ENCODE measurements around the gene FBLL1. TPM values are rescaled to one million over a fixed set of nuclear protein-coding genes. Genes with fewer than 3 reads are reported as not detected.

FBLL1 gene
- total and polyA plus RNA-seq, 2 experiments from 2014 or later, result 2.3 to 6.0 TPM

DNA sequence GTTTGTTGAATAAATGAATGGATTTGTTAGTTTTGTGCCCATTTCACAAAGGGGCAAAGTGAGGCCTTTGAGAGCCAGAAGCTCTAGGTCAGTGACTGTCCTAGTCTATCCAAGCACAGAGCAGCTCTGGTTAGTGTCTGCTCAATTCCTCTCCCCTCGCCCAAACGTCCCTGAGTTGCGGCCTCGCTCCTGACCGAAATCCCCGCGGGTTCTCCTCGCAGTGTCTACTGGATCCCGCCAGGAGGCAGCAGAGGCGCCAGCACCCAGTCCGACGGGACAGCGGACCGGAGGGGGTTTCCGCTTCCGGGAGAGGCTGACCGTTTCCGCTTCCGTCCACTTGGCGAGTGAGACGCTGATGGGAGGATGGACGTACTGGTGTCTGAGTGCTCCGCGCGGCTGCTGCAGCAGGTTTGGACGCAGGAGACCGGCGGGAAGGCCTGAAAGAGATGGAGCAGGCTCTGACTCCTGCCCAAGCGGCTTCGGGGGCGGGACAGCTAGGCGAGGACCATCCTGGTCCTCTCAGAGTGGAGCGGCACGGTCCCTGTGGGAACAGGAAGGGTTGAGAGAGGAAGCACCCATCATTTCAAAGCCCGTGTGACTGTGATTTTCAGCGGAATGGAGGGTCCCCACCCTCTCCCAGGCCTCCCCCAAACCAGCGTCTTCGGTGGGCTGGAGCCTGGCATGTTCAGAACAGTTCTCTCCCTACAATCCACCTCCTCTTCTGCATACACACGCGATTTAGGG, 42.8 kb upstream of the FBLL1 start, which contains the start of gene RARS1 (continued):
- TF ChIP-seq, protein P1, sequence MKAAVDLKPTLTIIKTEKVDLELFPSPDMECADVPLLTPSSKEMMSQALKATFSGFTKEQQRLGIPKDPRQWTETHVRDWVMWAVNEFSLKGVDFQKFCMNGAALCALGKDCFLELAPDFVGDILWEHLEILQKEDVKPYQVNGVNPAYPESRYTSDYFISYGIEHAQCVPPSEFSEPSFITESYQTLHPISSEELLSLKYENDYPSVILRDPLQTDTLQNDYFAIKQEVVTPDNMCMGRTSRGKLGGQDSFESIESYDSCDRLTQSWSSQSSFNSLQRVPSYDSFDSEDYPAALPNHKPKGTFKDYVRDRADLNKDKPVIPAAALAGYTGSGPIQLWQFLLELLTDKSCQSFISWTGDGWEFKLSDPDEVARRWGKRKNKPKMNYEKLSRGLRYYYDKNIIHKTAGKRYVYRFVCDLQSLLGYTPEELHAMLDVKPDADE (IDR thresholded peaks at IDR 0.05), result peak; percentile 84
- TF ChIP-seq, protein P2, sequence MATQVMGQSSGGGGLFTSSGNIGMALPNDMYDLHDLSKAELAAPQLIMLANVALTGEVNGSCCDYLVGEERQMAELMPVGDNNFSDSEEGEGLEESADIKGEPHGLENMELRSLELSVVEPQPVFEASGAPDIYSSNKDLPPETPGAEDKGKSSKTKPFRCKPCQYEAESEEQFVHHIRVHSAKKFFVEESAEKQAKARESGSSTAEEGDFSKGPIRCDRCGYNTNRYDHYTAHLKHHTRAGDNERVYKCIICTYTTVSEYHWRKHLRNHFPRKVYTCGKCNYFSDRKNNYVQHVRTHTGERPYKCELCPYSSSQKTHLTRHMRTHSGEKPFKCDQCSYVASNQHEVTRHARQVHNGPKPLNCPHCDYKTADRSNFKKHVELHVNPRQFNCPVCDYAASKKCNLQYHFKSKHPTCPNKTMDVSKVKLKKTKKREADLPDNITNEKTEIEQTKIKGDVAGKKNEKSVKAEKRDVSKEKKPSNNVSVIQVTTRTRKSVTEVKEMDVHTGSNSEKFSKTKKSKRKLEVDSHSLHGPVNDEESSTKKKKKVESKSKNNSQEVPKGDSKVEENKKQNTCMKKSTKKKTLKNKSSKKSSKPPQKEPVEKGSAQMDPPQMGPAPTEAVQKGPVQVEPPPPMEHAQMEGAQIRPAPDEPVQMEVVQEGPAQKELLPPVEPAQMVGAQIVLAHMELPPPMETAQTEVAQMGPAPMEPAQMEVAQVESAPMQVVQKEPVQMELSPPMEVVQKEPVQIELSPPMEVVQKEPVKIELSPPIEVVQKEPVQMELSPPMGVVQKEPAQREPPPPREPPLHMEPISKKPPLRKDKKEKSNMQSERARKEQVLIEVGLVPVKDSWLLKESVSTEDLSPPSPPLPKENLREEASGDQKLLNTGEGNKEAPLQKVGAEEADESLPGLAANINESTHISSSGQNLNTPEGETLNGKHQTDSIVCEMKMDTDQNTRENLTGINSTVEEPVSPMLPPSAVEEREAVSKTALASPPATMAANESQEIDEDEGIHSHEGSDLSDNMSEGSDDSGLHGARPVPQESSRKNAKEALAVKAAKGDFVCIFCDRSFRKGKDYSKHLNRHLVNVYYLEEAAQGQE (IDR thresholded peaks at IDR 0.05; ENCODE audit: unreplicated experiment), result peak; percentile 41
- TF ChIP-seq JUNB (IDR thresholded peaks at IDR 0.05; ENCODE audit: unreplicated experiment) (no peak), EZH2phosphoT487 (IDR thresholded peaks at IDR 0.05; ENCODE audit: unreplicated experiment) (no peak)
- TF ChIP-seq, protein P3, sequence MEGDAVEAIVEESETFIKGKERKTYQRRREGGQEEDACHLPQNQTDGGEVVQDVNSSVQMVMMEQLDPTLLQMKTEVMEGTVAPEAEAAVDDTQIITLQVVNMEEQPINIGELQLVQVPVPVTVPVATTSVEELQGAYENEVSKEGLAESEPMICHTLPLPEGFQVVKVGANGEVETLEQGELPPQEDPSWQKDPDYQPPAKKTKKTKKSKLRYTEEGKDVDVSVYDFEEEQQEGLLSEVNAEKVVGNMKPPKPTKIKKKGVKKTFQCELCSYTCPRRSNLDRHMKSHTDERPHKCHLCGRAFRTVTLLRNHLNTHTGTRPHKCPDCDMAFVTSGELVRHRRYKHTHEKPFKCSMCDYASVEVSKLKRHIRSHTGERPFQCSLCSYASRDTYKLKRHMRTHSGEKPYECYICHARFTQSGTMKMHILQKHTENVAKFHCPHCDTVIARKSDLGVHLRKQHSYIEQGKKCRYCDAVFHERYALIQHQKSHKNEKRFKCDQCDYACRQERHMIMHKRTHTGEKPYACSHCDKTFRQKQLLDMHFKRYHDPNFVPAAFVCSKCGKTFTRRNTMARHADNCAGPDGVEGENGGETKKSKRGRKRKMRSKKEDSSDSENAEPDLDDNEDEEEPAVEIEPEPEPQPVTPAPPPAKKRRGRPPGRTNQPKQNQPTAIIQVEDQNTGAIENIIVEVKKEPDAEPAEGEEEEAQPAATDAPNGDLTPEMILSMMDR (conservative IDR thresholded peaks at IDR 0.05; ENCODE audit: low read depth in 2 of 2), result peak; percentile 77 to 95

DNA sequence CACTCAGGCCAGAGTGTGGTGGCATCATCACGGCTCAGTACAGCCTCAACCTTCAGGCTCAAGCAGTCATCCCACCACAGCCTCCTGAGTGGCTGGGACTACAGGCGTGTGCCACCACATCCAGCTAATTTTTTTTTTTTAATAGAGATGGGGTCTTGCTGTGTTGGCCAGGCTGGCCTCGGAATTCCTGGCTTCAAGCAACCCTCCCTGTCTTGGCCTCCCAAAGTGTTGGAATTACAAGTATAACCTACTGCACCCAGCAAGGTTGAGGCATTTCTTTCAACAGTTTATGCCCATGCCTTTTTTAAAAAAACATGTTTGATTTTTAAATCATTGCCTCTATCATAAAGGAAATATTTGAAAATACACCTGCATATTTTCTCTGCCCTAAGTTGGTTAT, 40.0 kb upstream of the FBLL1 start:
- H3K4me1 Mint-ChIP-seq, result peaks cover 11% of the 10 kb centered on the region
- peaks cover 5% of the 10 kb centered on the region; the same call in 1 of the 2 replicates for H3K4me1 ChIP-seq (ENCODE audit: insufficient read depth)
- H3F3A ChIP-seq (replicated peaks; ENCODE audit: low read depth), result 0 out of 2 replicates have a peak, but pooled peaks cover 4% of the 10 kb centered on the region
- no peaks in the 10 kb centered on the region for H3K9me2 ChIP-seq (ENCODE audit: insufficient read depth)
- peaks cover 66% of the 10 kb centered on the region for H3K36me3 Mint-ChIP-seq (ENCODE audit: low read depth)
- H3K36me3 ChIP-seq (ENCODE audit: insufficient read depth), result peaks cover 59% of the 10 kb centered on the region
- H3K79me2 ChIP-seq (replicated peaks; ENCODE audit: insufficient read depth), result peaks cover 37% of the 10 kb centered on the region
- no peaks in the 10 kb centered on the region for H3K9me3 Mint-ChIP-seq
- H3K4me2 ChIP-seq, result no peak overlapping the region
- no peak for ATAC-seq
- no peak overlapping the region for H3K27ac ChIP-seq (ENCODE audit: low read depth)
- no peak overlapping the region for H3K4me3 Mint-ChIP-seq
- H3K27me3 Mint-ChIP-seq (ENCODE audit: insufficient read depth, low read depth, poor library complexity), result peaks cover 7% of the 10 kb centered on the region
- no peaks in the 10 kb centered on the region for H3K27me3 ChIP-seq (ENCODE audit: insufficient read depth)
- DNase-seq (ENCODE audit: low spot score), result no peak
- H3K4me3 ChIP-seq, result no peak overlapping the region
- no peak overlapping the region for H3K27ac Mint-ChIP-seq
- TF ChIP-seq, protein P1 (IDR thresholded peaks at IDR 0.05), result no peak
- TF ChIP-seq ZNF114 (CRISPR knock-in tag; IDR thresholded peaks at IDR 0.05) (no peak), EZH2 (IDR thresholded peaks at IDR 0.05; ENCODE audit: low read depth, unreplicated experiment) (no peak), EZH2phosphoT487 (IDR thresholded peaks at IDR 0.05; ENCODE audit: unreplicated experiment) (no peak)
- TF ChIP-seq, protein P3 (conservative IDR thresholded peaks at IDR 0.05; ENCODE audit: low read depth in 2 of 2), result no peak
- no peak overlapping the region for H2AFZ ChIP-seq
- peaks cover 32% of the 10 kb centered on the region for H4K20me1 ChIP-seq (replicated peaks; ENCODE audit: insufficient read depth)

All from GM23338 (cell line).